ENCODE measurements around the gene FAM98C. TPM values are rescaled to one million over a fixed set of nuclear protein-coding genes. Genes with fewer than 3 reads are reported as not detected.
"Not testable (repeated sequence)": the region's sequence is repeated elsewhere in the genome, so short reads cannot be mapped to it uniquely, and the experiment has no call there.

The FAM98C gene
- total RNA-seq, 1 donor from 2014 or later = 16.2 TPM

- no peak for TF ChIP-seq CTCF (IDR thresholded peaks at IDR 0.05)
- peak overlapping the region; percentile 93 for H3K4me3 ChIP-seq
- no peak for DNase-seq
- peaks cover 27% of the 10 kb centered on the region for H3K27me3 ChIP-seq
- intact Hi-C loops (cut with DNase I) = no loop called here
- no peaks in the 10 kb centered on the region for H3K9me3 ChIP-seq
- H3K27ac ChIP-seq = no peak overlapping the region
- H3K36me3 ChIP-seq = peaks cover 14% of the 10 kb centered on the region
- no peak for ATAC-seq
- peaks cover 10% of the 10 kb centered on the region for H3K4me1 ChIP-seq
These were observed 298 bp upstream of the FAM98C start for GRCh38 chr19:38402623-38402966.

GRCh38 chr19:38404858-38405257 lies 2.0 kb downstream of the FAM98C start:
- H3K9me3 ChIP-seq = no peaks in the 10 kb centered on the region
- ATAC-seq = no peak
- H3K27ac ChIP-seq = no peak overlapping the region
- TF ChIP-seq CTCF (IDR thresholded peaks at IDR 0.05) = no peak
- peaks cover 7% of the 10 kb centered on the region for H3K27me3 ChIP-seq
- H3K4me1 ChIP-seq = peaks cover 10% of the 10 kb centered on the region
- intact Hi-C loops (cut with DNase I) = no loop called here
- H3K36me3 ChIP-seq = peaks cover 14% of the 10 kb centered on the region
- no peak for DNase-seq
- H3K4me3 ChIP-seq = no peak overlapping the region

GRCh38 chr19:38405276-38405675 lies 2.4 kb downstream of the FAM98C start:
- Histone ChIP-seq H3K9me3 (no peaks in the 10 kb centered on the region), H3K27ac (no peak overlapping the region), H3K4me3 (no peak overlapping the region), H3K27me3 (peaks cover 4% of the 10 kb centered on the region), H3K4me1 (peaks cover 10% of the 10 kb centered on the region), H3K36me3 (peaks cover 14% of the 10 kb centered on the region)
- TF ChIP-seq CTCF (IDR thresholded peaks at IDR 0.05) = no peak
- intact Hi-C loops (cut with DNase I) = no loop called here
- DNase-seq (no peak), ATAC-seq (no peak)

GRCh38 chr19:38409631-38410133 lies 6.8 kb downstream of the FAM98C start:
- no peak overlapping the region for H3K27ac ChIP-seq
- no peak for ATAC-seq
- DNase-seq = no peak
- H3K9me3 ChIP-seq = no peaks in the 10 kb centered on the region
- no peak for TF ChIP-seq CTCF (IDR thresholded peaks at IDR 0.05)
- no peaks in the 10 kb centered on the region for H3K27me3 ChIP-seq
- H3K4me1 ChIP-seq = no peaks in the 10 kb centered on the region
- intact Hi-C loops (cut with DNase I) = no loop called here
- peaks cover 14% of the 10 kb centered on the region for H3K36me3 ChIP-seq
- no peak overlapping the region for H3K4me3 ChIP-seq

- H3K36me3 ChIP-seq = peaks cover 14% of the 10 kb centered on the region
- DNase-seq; H3K4me3 ChIP-seq; H3K9me3 ChIP-seq; H3K27ac ChIP-seq; H3K4me1 ChIP-seq; intact Hi-C loops (cut with DNase I); ATAC-seq; H3K27me3 ChIP-seq: not testable (repeated sequence)
These were observed 7.5 kb downstream of the FAM98C start for GRCh38 chr19:38410407-38410806.

GRCh38 chr19:38411041-38411712 lies 8.3 kb downstream of the FAM98C start:
- no peak for ATAC-seq
- intact Hi-C loops (cut with DNase I) = no loop called here

GRCh38 chr19:38411898-38412297 lies 9.0 kb downstream of the FAM98C start:
- DNase-seq; intact Hi-C loops (cut with DNase I); ATAC-seq; H3K4me3 ChIP-seq; H3K36me3 ChIP-seq; H3K27me3 ChIP-seq; H3K9me3 ChIP-seq; H3K4me1 ChIP-seq; H3K27ac ChIP-seq: not testable (repeated sequence)

More at GRCh38 chr19:38411041-38411712, 8.3 kb downstream of the FAM98C start:
- peaks cover 13% of the 10 kb centered on the region for H3K36me3 ChIP-seq
- DNase-seq = no peak
- H3K4me1 ChIP-seq = no peaks in the 10 kb centered on the region
- H3K4me3 ChIP-seq = no peak overlapping the region
- no peaks in the 10 kb centered on the region for H3K9me3 ChIP-seq
- H3K27me3 ChIP-seq = no peaks in the 10 kb centered on the region
- H3K27ac ChIP-seq = no peak overlapping the region
- no peak for TF ChIP-seq CTCF (IDR thresholded peaks at IDR 0.05)
